OCI-LY3 (cell line): ENCODE results near the gene YWHAB.

Experiments
- H2AFZ ChIP-seq: fragments of 200-600, 300-600 bp; shearing (Covaris generic); 2 replicates; pipeline ENCODE4 v1.6.0; 2014; ENCODE audit warnings: antibody characterized with exemption, low read depth, low read length
- H3K27ac ChIP-seq: fragments of 200-600, 300-600 bp; sonication (generic); 2 replicates; pipeline ENCODE4 v1.5.1; 2014; ENCODE audit warnings: mild to moderate bottlenecking, low read length, moderate library complexity, mixed read lengths
- H3K27me3 ChIP-seq: fragments of 200-600, 300-600 bp; sonication (generic); 2 replicates; pipeline ENCODE4 v1.6.1; 2014; ENCODE audit warnings: low read depth, low read length, mixed read lengths
- H3K36me3 ChIP-seq: fragments of 200-600, 300-600 bp; sonication (generic); replicated peaks from 2 replicates; pipeline ENCODE3; 2014; ENCODE audit warnings: low read depth, low read length, mixed read lengths
- H3K4me1 ChIP-seq: fragments of 300-600, 200-600 bp; sonication (generic); 2 replicates; pipeline ENCODE4 v1.6.1; 2014; ENCODE audit warnings: low read length, mixed read lengths
- H3K4me2 ChIP-seq: fragments of 200-600, 300-600 bp; sonication (generic); 2 replicates; pipeline ENCODE4 v1.6.1; 2014; ENCODE audit warnings: low read length, mixed read lengths
- H3K4me3 ChIP-seq: fragments of 300-600, 200-600 bp; sonication (generic); 2 replicates; pipeline ENCODE4 v1.5.1; 2014; ENCODE audit warnings: antibody characterized with exemption, mild to moderate bottlenecking, low read length, moderate library complexity
- H3K79me2 ChIP-seq: fragments of 300-600, 200-600 bp; shearing (Covaris generic); 2 replicates; pipeline ENCODE4 v1.6.1; 2014; ENCODE audit warnings: mild to moderate bottlenecking, low read length, mixed read lengths
- H3K9ac ChIP-seq: fragments of 300-600, 200-600 bp; shearing (Covaris generic); 2 replicates; pipeline ENCODE4 v1.6.0; 2014; ENCODE audit warnings: mild to moderate bottlenecking, low read length, moderate library complexity
- H3K9me3 ChIP-seq: fragments of 200-600, 300-600 bp; shearing (Covaris generic); 2 replicates; pipeline ENCODE4 v1.6.1; 2014; ENCODE audit warnings: low read length, mixed read lengths; ENCODE audit not compliant: insufficient read depth
- H4K20me1 ChIP-seq: fragments of 200-600, 300-600 bp; sonication (generic); 2 replicates; pipeline ENCODE4 v1.6.1; 2016; ENCODE audit warnings: low read length, mixed read lengths; ENCODE audit not compliant: insufficient read depth
- CTCF ChIP-seq: fragments of 200-600, 300-600 bp; sonication (generic); IDR thresholded peaks from 2 replicates; pipeline ENCODE4 v1.5.1; 2014; ENCODE audit warnings: antibody characterized with exemption, low read length, low read depth
- EZH2phosphoT487 ChIP-seq: fragments of 200-600 bp; shearing (Covaris generic); IDR thresholded peaks from 2 replicates; pipeline ENCODE4 v1.6.1; 2018; ENCODE audit warnings: antibody characterized with exemption, mixed run types, low read depth

YWHAB gene

GRCh38 chr20:44916586-44916985, 31.1 kb downstream of the YWHAB start:
- Histone ChIP-seq H3K9ac (no peak overlapping the region), H3K27ac (no peak overlapping the region), H2AFZ (no peak overlapping the region), H3K9me3 (no peaks in the 10 kb centered on the region), H3K4me3 (no peak overlapping the region), H3K4me1 (no peaks in the 10 kb centered on the region), H3K36me3 (peaks cover 21% of the 10 kb centered on the region), H4K20me1 (no peaks in the 10 kb centered on the region; the same call in 1 of the 2 replicates), H3K27me3 (no peaks in the 10 kb centered on the region), H3K4me2 (no peak overlapping the region), H3K79me2 (no peaks in the 10 kb centered on the region)
- TF ChIP-seq CTCF (no peak), EZH2phosphoT487 (no peak)

GRCh38 chr20:44917399-44917798, 31.9 kb downstream of the YWHAB start:
- H3K36me3 ChIP-seq: peaks cover 20% of the 10 kb centered on the region
- H3K27me3 ChIP-seq: no peaks in the 10 kb centered on the region
- no peaks in the 10 kb centered on the region for H3K4me1 ChIP-seq

GRCh38 chr20:44918342-44918741, 32.8 kb downstream of the YWHAB start:
- no peaks in the 10 kb centered on the region for H3K4me1 ChIP-seq
- no peak overlapping the region for H3K27ac ChIP-seq
- no peak overlapping the region for H3K9ac ChIP-seq
- H3K4me3 ChIP-seq: no peak overlapping the region
- H3K36me3 ChIP-seq: peaks cover 15% of the 10 kb centered on the region
- no peaks in the 10 kb centered on the region for H3K9me3 ChIP-seq
- no peaks in the 10 kb centered on the region for H3K27me3 ChIP-seq
- no peaks in the 10 kb centered on the region for H4K20me1 ChIP-seq
- H3K4me2 ChIP-seq: no peak overlapping the region
- H2AFZ ChIP-seq: no peak overlapping the region
- TF ChIP-seq EZH2phosphoT487: no peak
- TF ChIP-seq CTCF: no peak
- H3K79me2 ChIP-seq: no peaks in the 10 kb centered on the region

More at GRCh38 chr20:44917399-44917798, 31.9 kb downstream of the YWHAB start:
- no peak overlapping the region for H3K9ac ChIP-seq
- TF ChIP-seq CTCF: no peak
- no peak for TF ChIP-seq EZH2phosphoT487
- no peak overlapping the region for H2AFZ ChIP-seq
- H3K4me2 ChIP-seq: no peak overlapping the region
- H4K20me1 ChIP-seq: no peaks in the 10 kb centered on the region; the same call in 1 of the 2 replicates
- no peak overlapping the region for H3K4me3 ChIP-seq
- H3K9me3 ChIP-seq: no peaks in the 10 kb centered on the region
- no peaks in the 10 kb centered on the region for H3K79me2 ChIP-seq
- H3K27ac ChIP-seq: no peak overlapping the region

GRCh38 chr20:44918761-44919160, 33.3 kb downstream of the YWHAB start:
- Histone ChIP-seq H3K27ac (no peak overlapping the region), H3K79me2 (no peaks in the 10 kb centered on the region), H3K4me2 (no peak overlapping the region), H3K27me3 (no peaks in the 10 kb centered on the region), H3K36me3 (peaks cover 12% of the 10 kb centered on the region), H4K20me1 (no peaks in the 10 kb centered on the region), H3K9ac (no peak overlapping the region), H3K9me3 (no peaks in the 10 kb centered on the region), H2AFZ (no peak overlapping the region), H3K4me1 (no peaks in the 10 kb centered on the region), H3K4me3 (no peak overlapping the region)
- TF ChIP-seq EZH2phosphoT487 (no peak), CTCF (no peak)
